Panc1 (cell line): ENCODE results near the gene ZFYVE27. TPM values are rescaled to one million over a fixed set of nuclear protein-coding genes. Genes with fewer than 3 reads are reported as not detected.
A peak's percentile ranks its signal among the peaks of the same experiment; 100 is the strongest.

ENCODE experiments used
- ATAC-seq: fragments of 200-7000 bp; cut with Tn5 transposase; 2 replicates; pipeline ENCODE4 v1.9.1; 2020; ENCODE audit warnings: mild to moderate bottlenecking, moderate library complexity
- BruUV-seq: library from RNA; stranded (reverse); fragments of 400-500 nt; replicated peaks from 2 replicates; lab custom pipeline; 2021; lab: Mats Ljungman, UMichigan
- CTCF ChIA-PET: fragments of 300-600 bp; sonication (Branson Sonifier 250); formaldehyde crosslinking; loops from one replicate; lab custom pipeline; 2022; ENCODE audit warnings: antibody characterized with exemption; lab: Charles Lee
- POLR2A ChIA-PET: fragments of 300-600 bp; sonication (Branson Sonifier 250); formaldehyde crosslinking; loops from one replicate; lab custom pipeline; 2022; ENCODE audit warnings: antibody characterized with exemption; lab: Charles Lee
- DNase-seq: peaks from one replicate; pipeline ENCODE4 v3.0.0-alpha.2; 2010; ENCODE audit warnings: low read depth, low spot score
- H3K27ac ChIP-seq: 2 replicates; pipeline ENCODE4 v1.5.1; 2011; ENCODE audit warnings: mild to moderate bottlenecking, low read length, inconsistent platforms
- H3K27me3 ChIP-seq: fragments of 200-500 bp; sonication (Bioruptor generic); 2 replicates; pipeline ENCODE4 v1.6.0; 2014; ENCODE audit warnings: low read length, inconsistent platforms; ENCODE audit not compliant: control insufficient read depth, insufficient read depth
- H3K36me3 ChIP-seq: fragments of 200-500 bp; sonication (Bioruptor generic); 2 replicates; pipeline ENCODE4 v1.5.1; 2014; ENCODE audit warnings: inconsistent platforms, mild to moderate bottlenecking, low read length, moderate library complexity; ENCODE audit not compliant: control insufficient read depth, insufficient read depth
- H3K4me1 ChIP-seq: 2 replicates; pipeline ENCODE4 v1.5.1; 2011; ENCODE audit warnings: inconsistent platforms, mild to moderate bottlenecking, low read length, moderate library complexity; ENCODE audit not compliant: control insufficient read depth, insufficient read depth
- H3K4me3 ChIP-seq, 2 experiments: 2 replicates each; pipeline ENCODE4 v1.5.1; 2011 to 2012; ENCODE audit warnings: low read depth in 2 of 2, low read length in 2 of 2, mild to moderate bottlenecking in 2 of 2, inconsistent platforms in 1 of 2, moderate library complexity in 1 of 2
- H3K9me3 ChIP-seq: fragments of 200-500 bp; sonication (Bioruptor generic); 2 replicates; pipeline ENCODE4 v1.5.1; 2014; ENCODE audit warnings: low read depth, mild to moderate bottlenecking, inconsistent platforms, low read length, moderate library complexity; ENCODE audit not compliant: control insufficient read depth, insufficient read depth
- POLR2AphosphoS5 ChIP-seq: IDR thresholded peaks from 2 replicates; pipeline ENCODE4 v1.6.1; 2012; ENCODE audit warnings: mild to moderate bottlenecking, low read depth, low read length, moderate library complexity
- SIN3A ChIP-seq: IDR thresholded peaks from 2 replicates; pipeline ENCODE4 v1.6.1; 2012; ENCODE audit warnings: low read depth, mild to moderate bottlenecking, low read length, moderate library complexity, borderline replicate concordance; ENCODE audit not compliant: insufficient read depth
- TCF7L2 ChIP-seq: IDR thresholded peaks from 2 replicates; pipeline ENCODE4 v1.6.1; 2011; ENCODE audit warnings: mild to moderate bottlenecking, low read depth, low read length, inconsistent platforms
- in situ Hi-C: cut with HindIII; loops from 2 replicates; pipeline ENCODE4 v1.10.0; 2016; ENCODE audit warnings: low sequenced_read_pairs, low pct_unique_long_range_greater_than_20kb
- intact Hi-C: fragments of 100-400 bp; cut with micrococcal nuclease; formaldehyde crosslinking; loops from one replicate; pipeline ENCODE4 v1.10.0; 2022; ENCODE audit not compliant: unreplicated experiment
- total RNA-seq: library from RNA; stranded (reverse); gene quantifications from one replicate; pipeline ENCODE4 v1.2.1, GENCODE V29; 2021; ENCODE audit not compliant: unreplicated experiment
- TF ChIP-seq, protein P1 (sequence below), 2 experiments: IDR thresholded peaks; 2 replicates each; pipeline ENCODE4 v1.6.1; 2011 to 2012; ENCODE audit warnings: low read depth in 2 of 2, control low read depth in 1 of 2, low read length in 1 of 2, mild to moderate bottlenecking in 1 of 2, moderate library complexity in 1 of 2; ENCODE audit not compliant: insufficient read depth in 1 of 2
- TF ChIP-seq, protein P2 (sequence below): fragments of 450-650 bp; IDR thresholded peaks from 2 replicates; pipeline ENCODE4 v1.5.1; 2017; ENCODE audit warnings: mild to moderate bottlenecking

ZFYVE27 gene
- total RNA-seq, 1 experiment from 2014 or later = 37.9 TPM

DNA sequence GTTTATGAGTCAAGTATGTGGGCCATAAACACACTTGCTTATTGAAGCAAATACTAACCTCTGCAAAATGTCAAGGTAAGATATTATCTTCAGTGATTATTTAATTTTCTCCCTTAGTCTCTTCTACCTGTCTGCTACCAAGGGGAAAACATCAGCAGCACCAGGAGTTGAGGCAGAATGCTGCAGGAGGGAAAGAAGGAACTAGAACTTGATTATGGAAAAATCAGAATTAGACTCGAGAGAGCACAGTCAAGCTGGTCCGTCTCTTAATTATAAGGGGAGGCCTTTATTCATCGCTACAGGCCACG lies 4.9 kb upstream of the ZFYVE27 start:
- intact Hi-C loops (loop anchor here (2.0 kb wide), 1 partner anchor 55 kb away; no protein-coding TSS in a partner anchor), in situ Hi-C loops (no loop called here)
- Histone ChIP-seq H3K4me3 (no peak overlapping the region), H3K27ac (no peak overlapping the region), H3K36me3 (no peaks in the 10 kb centered on the region), H3K27me3 (no peaks in the 10 kb centered on the region), H3K9me3 (no peaks in the 10 kb centered on the region; the same call in 1 of the 2 replicates), H3K4me1 (no peaks in the 10 kb centered on the region; the same call in 1 of the 2 replicates)
- no peak for ATAC-seq
- ChIA-PET CTCF (interaction anchor here (0.7 kb wide), 1 partner anchor 30 kb away, joined by 3 read pairs; no protein-coding TSS in a partner anchor), POLR2A (no interaction called here)
- TF ChIP-seq, protein P1, sequence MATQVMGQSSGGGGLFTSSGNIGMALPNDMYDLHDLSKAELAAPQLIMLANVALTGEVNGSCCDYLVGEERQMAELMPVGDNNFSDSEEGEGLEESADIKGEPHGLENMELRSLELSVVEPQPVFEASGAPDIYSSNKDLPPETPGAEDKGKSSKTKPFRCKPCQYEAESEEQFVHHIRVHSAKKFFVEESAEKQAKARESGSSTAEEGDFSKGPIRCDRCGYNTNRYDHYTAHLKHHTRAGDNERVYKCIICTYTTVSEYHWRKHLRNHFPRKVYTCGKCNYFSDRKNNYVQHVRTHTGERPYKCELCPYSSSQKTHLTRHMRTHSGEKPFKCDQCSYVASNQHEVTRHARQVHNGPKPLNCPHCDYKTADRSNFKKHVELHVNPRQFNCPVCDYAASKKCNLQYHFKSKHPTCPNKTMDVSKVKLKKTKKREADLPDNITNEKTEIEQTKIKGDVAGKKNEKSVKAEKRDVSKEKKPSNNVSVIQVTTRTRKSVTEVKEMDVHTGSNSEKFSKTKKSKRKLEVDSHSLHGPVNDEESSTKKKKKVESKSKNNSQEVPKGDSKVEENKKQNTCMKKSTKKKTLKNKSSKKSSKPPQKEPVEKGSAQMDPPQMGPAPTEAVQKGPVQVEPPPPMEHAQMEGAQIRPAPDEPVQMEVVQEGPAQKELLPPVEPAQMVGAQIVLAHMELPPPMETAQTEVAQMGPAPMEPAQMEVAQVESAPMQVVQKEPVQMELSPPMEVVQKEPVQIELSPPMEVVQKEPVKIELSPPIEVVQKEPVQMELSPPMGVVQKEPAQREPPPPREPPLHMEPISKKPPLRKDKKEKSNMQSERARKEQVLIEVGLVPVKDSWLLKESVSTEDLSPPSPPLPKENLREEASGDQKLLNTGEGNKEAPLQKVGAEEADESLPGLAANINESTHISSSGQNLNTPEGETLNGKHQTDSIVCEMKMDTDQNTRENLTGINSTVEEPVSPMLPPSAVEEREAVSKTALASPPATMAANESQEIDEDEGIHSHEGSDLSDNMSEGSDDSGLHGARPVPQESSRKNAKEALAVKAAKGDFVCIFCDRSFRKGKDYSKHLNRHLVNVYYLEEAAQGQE (IDR thresholded peaks at IDR 0.05; ENCODE audit: insufficient read depth in 1 of 2, low read depth in 2 of 2, low read length in 1 of 2) = no peak
- TF ChIP-seq, protein P2, sequence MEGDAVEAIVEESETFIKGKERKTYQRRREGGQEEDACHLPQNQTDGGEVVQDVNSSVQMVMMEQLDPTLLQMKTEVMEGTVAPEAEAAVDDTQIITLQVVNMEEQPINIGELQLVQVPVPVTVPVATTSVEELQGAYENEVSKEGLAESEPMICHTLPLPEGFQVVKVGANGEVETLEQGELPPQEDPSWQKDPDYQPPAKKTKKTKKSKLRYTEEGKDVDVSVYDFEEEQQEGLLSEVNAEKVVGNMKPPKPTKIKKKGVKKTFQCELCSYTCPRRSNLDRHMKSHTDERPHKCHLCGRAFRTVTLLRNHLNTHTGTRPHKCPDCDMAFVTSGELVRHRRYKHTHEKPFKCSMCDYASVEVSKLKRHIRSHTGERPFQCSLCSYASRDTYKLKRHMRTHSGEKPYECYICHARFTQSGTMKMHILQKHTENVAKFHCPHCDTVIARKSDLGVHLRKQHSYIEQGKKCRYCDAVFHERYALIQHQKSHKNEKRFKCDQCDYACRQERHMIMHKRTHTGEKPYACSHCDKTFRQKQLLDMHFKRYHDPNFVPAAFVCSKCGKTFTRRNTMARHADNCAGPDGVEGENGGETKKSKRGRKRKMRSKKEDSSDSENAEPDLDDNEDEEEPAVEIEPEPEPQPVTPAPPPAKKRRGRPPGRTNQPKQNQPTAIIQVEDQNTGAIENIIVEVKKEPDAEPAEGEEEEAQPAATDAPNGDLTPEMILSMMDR = peak; percentile 70
- TF ChIP-seq TCF7L2 = no peak
- BruUV-seq = no TSS peak
- no peak for DNase-seq

DNA sequence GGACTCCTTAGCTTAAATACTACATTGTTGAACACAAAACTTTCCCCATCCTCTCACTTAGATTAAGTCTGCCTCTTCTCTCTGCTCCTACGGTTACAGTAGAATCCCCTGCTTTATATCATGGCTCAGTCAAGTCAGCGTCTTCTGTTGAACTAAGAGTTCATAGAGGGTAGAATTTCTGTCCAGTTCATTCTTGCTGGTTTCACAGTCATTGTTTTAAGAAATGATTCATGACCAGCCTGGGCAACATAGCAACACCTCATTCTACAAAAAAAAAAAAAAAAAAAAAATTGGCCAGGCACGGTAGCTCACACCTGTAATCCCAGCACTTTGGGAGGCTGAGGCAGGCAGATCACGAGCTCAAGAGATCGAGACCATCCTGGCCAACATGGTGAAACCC lies 3.7 kb upstream of the ZFYVE27 start:
- ATAC-seq (no peak), DNase-seq (no peak)
- BruUV-seq = no TSS peak
- in situ Hi-C loops (no loop called here), intact Hi-C loops (loop anchor here (2.0 kb wide), 1 partner anchor 56 kb away; no protein-coding TSS in a partner anchor)
- Histone ChIP-seq H3K27ac (no peak overlapping the region), H3K36me3 (peaks cover 4% of the 10 kb centered on the region; the same call in 1 of the 2 replicates), H3K27me3 (no peaks in the 10 kb centered on the region), H3K4me1 (peaks cover 4% of the 10 kb centered on the region; the same call in 1 of the 2 replicates), H3K9me3 (no peaks in the 10 kb centered on the region; the same call in 1 of the 2 replicates), H3K4me3 (no peak overlapping the region)
- ChIA-PET POLR2A (no interaction called here), CTCF (interaction anchor here (0.7 to 2.5 kb wide), 2 partner anchors 24 to 54 kb away, joined by 7 to 12 read pairs; no protein-coding TSS in a partner anchor)
- TF ChIP-seq, protein P1 (IDR thresholded peaks at IDR 0.05; ENCODE audit: insufficient read depth in 1 of 2, low read depth in 2 of 2, low read length in 1 of 2) = no peak
- no peak for TF ChIP-seq POLR2AphosphoS5
- TF ChIP-seq SIN3A = no peak
- TF ChIP-seq, protein P2 = no peak
- TF ChIP-seq TCF7L2 = no peak
